SK-N-MC (cell line): ENCODE data around the gene MAP3K7.

Experiments used
- EZH2 ChIP-seq: fragments of 200-600 bp; sonication (generic); IDR thresholded peaks from one replicate; pipeline ENCODE4 v1.6.1; 2017; ENCODE audit warnings: antibody characterized with exemption
- POLR2AphosphoS5 ChIP-seq: IDR thresholded peaks from 2 replicates; pipeline ENCODE4 v1.6.1; 2012; ENCODE audit warnings: mild to moderate bottlenecking, low read depth, low read length, borderline replicate concordance

DNA sequence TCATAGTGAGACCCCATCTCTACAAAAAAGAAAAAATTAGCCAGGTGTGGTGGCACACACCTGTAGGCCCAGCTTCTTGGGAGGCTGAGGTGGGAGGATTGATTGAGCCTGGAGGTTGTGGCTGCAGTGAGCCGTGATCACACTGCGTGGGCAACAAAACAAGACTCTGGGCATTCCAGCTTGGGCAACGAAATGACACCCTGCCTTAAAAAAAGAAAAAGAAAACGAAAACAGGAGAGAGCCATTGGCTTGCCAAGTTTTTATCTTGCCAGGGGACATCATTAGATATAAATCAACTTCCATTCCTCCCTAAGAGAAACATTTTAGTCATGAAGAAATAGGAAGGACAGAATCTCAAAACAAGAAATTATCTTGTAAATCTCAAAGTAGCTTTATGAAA is 109.5 kb downstream of the MAP3K7 start:
- TF ChIP-seq EZH2, result no peak
- no peak for TF ChIP-seq POLR2AphosphoS5
